Calu3 (cell line): ENCODE measurements around the gene CDK11B. TPM values are rescaled to one million over a fixed set of nuclear protein-coding genes. Genes with fewer than 3 reads are reported as not detected.

Experiments
- BruUV-seq: library from RNA; stranded (reverse); fragments of 400-500 nt; replicated peaks from 2 replicates; lab custom pipeline; 2021; lab: Mats Ljungman, UMichigan
- CTCF ChIA-PET: fragments of 300-600 bp; sonication (Branson Sonifier 250); formaldehyde crosslinking; loops from one replicate; lab custom pipeline; 2022; ENCODE audit warnings: antibody characterized with exemption; lab: Charles Lee
- DNase-seq: peaks from one replicate; pipeline ENCODE4 v3.0.0; 2022
- H3K27ac Mint-ChIP-seq: one replicate; pipeline ENCODE4 v1.8.0; 2022; ENCODE audit warnings: mixed read lengths; ENCODE audit not compliant: unreplicated experiment
- H3K27me3 Mint-ChIP-seq: one replicate; pipeline ENCODE4 v1.8.0; 2022; ENCODE audit warnings: mixed read lengths; ENCODE audit not compliant: unreplicated experiment
- H3K36me3 Mint-ChIP-seq: one replicate; pipeline ENCODE4 v1.8.0; 2022; ENCODE audit warnings: mild to moderate bottlenecking, moderate library complexity, mixed read lengths; ENCODE audit not compliant: insufficient read depth, unreplicated experiment
- H3K4me1 Mint-ChIP-seq: one replicate; pipeline ENCODE4 v1.8.0; 2022; ENCODE audit warnings: mild to moderate bottlenecking, low read depth, mixed read lengths; ENCODE audit not compliant: unreplicated experiment
- H3K4me3 Mint-ChIP-seq: one replicate; pipeline ENCODE4 v1.8.0; 2022; ENCODE audit warnings: mild to moderate bottlenecking, low read depth, moderate library complexity, mixed read lengths; ENCODE audit not compliant: unreplicated experiment
- H3K9me3 Mint-ChIP-seq: one replicate; pipeline ENCODE4 v1.8.0; 2022; ENCODE audit warnings: low read depth, mixed read lengths; ENCODE audit not compliant: unreplicated experiment
- intact Hi-C: fragments of 100-400 bp; cut with micrococcal nuclease; formaldehyde crosslinking; loops from one replicate; pipeline ENCODE4 v1.10.0; 2022; ENCODE audit not compliant: unreplicated experiment
- total RNA-seq: library from RNA; stranded (reverse); gene quantifications from 2 replicates; pipeline ENCODE4 v1.2.3, GENCODE V29; 2022
- TF ChIP-seq, protein P1 (sequence below): fragments of 200-600 bp; IDR thresholded peaks from one replicate; pipeline ENCODE4 v1.8.0; 2022; ENCODE audit warnings: antibody characterized with exemption; ENCODE audit not compliant: unreplicated experiment

CDK11B gene
- total RNA-seq, 1 experiment from 2014 or later = 24.2 TPM

DNA sequence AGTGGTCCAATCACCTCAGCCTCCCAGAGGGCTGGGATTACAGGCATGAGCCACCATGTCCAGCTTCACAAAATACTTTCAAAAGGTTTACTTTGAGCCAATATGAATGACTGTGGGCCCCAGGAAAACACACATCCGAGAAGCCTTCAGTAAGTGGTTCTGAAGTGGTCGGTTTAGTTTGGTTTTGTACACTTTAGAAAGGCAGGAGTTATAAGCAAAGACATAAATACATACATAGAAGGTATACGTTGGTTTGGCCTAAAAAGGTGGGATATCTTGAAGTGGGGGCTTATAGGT lies 46.8 kb downstream of the CDK11B start:
- CTCF ChIA-PET = no interaction called here

DNA sequence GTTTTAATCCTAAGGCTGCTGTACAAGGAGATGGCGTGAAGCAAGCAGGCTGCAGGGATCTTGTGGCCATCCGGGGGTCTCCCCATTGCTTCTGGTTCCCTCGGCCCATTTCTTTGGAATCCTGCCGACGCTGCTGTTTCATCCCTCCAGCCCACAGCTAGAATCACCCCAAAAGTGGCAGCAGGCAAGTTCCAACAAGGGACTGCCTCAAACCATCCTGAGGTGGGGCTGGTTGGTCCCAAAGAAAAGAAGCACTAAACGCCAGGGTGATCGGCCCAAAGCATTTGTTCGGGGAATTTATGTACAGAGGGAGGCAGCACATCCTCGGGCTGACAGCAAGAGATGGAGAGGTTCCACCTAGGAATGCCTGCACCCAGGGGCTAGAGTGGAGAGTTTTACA lies 48.0 kb downstream of the CDK11B start:
- BruUV-seq = no TSS peak
- no peak for DNase-seq
- CTCF ChIA-PET = no interaction called here
- Mint-ChIP-seq H3K27ac (no peak overlapping the region), H3K4me3 (no peak overlapping the region), H3K27me3 (peaks cover 13% of the 10 kb centered on the region), H3K36me3 (peaks cover 18% of the 10 kb centered on the region), H3K4me1 (peaks cover 16% of the 10 kb centered on the region), H3K9me3 (no peaks in the 10 kb centered on the region)
- intact Hi-C loops = no loop called here
- TF ChIP-seq, protein P1, sequence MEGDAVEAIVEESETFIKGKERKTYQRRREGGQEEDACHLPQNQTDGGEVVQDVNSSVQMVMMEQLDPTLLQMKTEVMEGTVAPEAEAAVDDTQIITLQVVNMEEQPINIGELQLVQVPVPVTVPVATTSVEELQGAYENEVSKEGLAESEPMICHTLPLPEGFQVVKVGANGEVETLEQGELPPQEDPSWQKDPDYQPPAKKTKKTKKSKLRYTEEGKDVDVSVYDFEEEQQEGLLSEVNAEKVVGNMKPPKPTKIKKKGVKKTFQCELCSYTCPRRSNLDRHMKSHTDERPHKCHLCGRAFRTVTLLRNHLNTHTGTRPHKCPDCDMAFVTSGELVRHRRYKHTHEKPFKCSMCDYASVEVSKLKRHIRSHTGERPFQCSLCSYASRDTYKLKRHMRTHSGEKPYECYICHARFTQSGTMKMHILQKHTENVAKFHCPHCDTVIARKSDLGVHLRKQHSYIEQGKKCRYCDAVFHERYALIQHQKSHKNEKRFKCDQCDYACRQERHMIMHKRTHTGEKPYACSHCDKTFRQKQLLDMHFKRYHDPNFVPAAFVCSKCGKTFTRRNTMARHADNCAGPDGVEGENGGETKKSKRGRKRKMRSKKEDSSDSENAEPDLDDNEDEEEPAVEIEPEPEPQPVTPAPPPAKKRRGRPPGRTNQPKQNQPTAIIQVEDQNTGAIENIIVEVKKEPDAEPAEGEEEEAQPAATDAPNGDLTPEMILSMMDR = no peak

More for the DNA sequence above, 46.8 kb downstream of the CDK11B start:
- Mint-ChIP-seq H3K27me3 (peaks cover 13% of the 10 kb centered on the region), H3K4me1 (peaks cover 16% of the 10 kb centered on the region), H3K27ac (no peak overlapping the region), H3K9me3 (no peaks in the 10 kb centered on the region), H3K36me3 (peaks cover 27% of the 10 kb centered on the region), H3K4me3 (no peak overlapping the region)
- intact Hi-C loops = no loop called here
- DNase-seq = no peak
- TF ChIP-seq, protein P1 = no peak
- no TSS peak for BruUV-seq

GRCh38 chr1:1609822-1610485 lies 48.9 kb downstream of the CDK11B start:
- TF ChIP-seq, protein P1 = no peak
- peaks cover 16% of the 10 kb centered on the region for H3K4me1 Mint-ChIP-seq
- no peak overlapping the region for H3K4me3 Mint-ChIP-seq
- no peak for DNase-seq
- H3K27ac Mint-ChIP-seq = no peak overlapping the region
- no TSS peak for BruUV-seq
- peaks cover 13% of the 10 kb centered on the region for H3K27me3 Mint-ChIP-seq
- peaks cover 9% of the 10 kb centered on the region for H3K36me3 Mint-ChIP-seq
- intact Hi-C loops = no loop called here
- CTCF ChIA-PET = no interaction called here
- no peaks in the 10 kb centered on the region for H3K9me3 Mint-ChIP-seq

DNA sequence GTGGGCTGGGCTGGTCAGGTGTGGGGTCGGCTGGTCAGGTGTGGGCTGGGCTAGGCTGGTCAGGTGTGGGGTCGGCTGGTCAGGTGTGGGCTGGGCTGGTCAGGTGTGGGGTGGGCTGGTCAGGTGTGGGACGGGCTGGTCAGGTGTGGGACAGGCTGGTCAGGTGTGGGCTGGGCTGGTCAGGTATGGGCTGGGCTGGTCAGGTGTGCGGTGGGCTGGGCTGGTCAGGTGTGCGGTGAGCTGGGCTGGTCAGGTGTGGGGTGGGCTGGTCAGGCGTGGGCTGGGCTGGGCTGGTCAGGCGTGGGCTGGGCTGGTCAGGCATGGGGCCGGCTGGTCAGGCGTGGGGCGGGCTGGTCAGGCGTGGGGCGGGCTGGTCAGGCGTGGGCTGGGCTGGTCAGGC lies 52.6 kb downstream of the CDK11B start:
- no TSS peak for BruUV-seq
- Mint-ChIP-seq H3K9me3 (no peaks in the 10 kb centered on the region), H3K4me3 (no peak overlapping the region), H3K4me1 (no peaks in the 10 kb centered on the region), H3K27ac (no peak overlapping the region), H3K36me3 (peaks cover 4% of the 10 kb centered on the region), H3K27me3 (peaks cover 28% of the 10 kb centered on the region)
- TF ChIP-seq, protein P1 = no peak
- no peak for DNase-seq
- intact Hi-C loops = no loop called here
- CTCF ChIA-PET = no interaction called here
